Inferior parietal cortex (tissue), 1 donor: Measurements from ENCODE around the gene ITM2C.

Source experiments
- DNase-seq: peaks from one replicate; pipeline ENCODE4 v3.0.0-alpha.2; 2016; ENCODE audit errors: extremely low spot score

ITM2C gene, protein sequence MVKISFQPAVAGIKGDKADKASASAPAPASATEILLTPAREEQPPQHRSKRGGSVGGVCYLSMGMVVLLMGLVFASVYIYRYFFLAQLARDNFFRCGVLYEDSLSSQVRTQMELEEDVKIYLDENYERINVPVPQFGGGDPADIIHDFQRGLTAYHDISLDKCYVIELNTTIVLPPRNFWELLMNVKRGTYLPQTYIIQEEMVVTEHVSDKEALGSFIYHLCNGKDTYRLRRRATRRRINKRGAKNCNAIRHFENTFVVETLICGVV

DNA sequence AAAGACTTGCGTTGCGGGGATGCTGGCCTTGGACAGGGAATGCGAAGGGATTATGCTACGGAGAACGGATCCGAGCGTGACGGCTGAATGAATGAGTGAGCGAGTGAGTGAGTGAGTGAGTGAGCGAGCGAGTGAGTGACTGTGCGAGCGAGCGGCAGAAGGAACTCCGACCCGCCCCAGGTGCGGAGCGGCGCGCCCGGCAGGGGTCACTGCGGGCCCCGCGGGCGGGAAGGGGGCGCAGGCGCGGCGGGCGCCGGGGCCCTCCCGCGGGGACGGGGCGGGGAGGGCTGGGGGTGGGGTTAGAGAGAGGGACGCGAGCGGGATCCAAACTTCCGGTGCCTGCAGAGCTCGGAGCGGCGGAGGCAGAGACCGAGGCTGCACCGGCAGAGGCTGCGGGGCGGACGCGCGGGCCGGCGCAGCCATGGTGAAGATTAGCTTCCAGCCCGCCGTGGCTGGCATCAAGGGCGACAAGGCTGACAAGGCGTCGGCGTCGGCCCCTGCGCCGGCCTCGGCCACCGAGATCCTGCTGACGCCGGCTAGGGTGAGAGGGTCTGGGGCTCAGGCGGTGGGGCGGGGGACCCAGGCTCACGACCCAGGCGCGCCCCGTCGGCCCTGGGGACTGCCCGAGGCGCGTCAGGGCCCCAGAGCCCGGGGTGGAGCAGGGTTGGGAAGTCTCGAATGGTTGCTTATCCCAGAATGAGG, at the start of gene ITM2C:
TSS of gene ITM2C (plus strand) at position 338 of the 702 bp plus-strand sequence. CDS start at position 422, 84 bp downstream.
- DNase-seq, result no peak

DNA sequence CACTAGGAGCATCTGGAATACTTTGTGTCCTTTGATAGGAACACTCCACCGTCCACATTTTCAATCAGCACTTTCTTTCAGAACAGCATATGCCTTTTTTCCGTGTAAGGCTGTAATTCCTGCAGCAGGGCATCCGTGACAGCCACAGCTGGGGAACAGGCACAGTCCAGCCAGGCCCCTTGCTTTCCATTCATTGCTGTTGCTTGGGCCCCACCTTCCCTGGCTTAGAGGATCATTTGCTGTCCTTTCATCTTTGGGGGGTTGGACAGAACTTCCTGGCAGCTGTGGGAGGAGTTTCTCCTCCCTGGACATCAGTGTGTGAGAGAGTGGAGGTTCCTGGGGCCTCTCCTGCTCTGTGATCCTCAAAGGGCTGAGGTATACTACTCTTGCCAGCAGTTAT, 49.7 kb upstream of the ITM2C start:
- no peak for DNase-seq

DNA sequence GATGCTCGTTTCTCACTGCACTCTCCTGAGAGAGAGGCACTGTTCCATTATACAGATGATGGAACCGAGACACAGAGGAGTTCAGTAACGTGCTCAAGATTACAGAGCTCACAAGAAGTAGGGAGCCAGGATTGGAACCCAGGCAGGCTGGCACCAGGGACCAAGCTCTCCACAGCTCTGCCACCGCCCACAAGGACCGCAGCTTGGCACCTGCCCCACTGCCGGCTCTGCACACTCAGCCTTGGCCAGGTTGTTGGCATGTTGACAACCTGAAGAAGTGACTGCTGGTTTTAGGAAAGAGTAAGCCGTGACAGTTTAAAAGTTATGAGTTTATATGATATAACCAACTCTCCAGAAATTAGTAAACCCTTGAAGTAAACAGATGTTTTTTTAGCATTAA, 48.0 kb upstream of the ITM2C start:
- no peak for DNase-seq

DNA sequence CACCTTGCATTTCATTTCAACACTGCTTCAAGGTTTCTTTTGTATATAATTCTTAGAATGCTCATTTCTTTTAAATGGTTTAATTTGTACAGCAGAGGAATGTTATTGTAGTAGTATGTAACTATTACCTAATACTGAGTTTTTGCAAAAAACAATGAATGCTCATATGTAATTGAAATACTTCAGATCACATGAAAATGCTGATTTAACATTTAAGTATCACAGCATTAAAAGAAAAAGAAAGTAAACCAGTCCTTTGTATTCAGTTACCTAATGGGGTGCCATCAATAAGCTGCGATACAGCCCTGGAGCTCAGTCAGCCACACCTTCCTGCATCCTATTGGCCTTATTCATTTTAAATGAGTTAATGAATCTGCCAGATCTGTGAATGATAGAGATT, 45.3 kb upstream of the ITM2C start:
- DNase-seq, result no peak

DNA sequence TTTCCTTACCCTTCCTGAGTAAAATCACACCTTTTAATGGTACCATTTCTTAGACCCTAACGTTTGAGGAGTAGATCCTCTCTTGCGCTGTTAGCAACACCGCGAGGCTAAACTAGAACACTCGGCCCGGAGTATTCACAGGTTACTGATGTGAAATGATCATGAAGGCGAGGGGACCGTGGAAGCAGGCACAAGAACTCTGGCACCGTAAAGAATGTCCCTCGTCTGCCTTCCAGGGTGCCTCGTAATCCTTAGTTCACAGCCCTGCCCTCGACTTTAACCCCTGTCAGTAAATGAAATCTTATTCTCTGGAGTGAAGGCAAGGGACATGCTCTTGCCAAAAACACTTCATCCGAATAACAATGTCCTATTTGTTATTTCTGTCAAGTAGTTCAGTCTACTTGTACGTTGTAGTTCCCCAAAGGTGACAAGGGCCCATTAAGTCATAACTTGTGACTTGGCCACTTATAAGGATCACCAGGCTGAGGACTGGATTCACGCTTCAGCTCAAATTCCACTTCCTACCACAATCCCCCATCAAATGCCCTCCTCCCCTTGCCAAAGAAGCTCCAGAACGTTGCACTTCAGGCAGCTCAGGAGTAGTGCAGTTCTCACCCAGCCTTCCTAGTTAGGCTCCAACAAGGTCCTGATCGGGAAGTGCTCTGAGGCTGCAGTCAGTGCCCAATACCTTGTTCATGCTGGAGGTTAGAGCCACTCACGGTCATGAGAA, 43.3 kb upstream of the ITM2C start:
- DNase-seq, result no peak

DNA sequence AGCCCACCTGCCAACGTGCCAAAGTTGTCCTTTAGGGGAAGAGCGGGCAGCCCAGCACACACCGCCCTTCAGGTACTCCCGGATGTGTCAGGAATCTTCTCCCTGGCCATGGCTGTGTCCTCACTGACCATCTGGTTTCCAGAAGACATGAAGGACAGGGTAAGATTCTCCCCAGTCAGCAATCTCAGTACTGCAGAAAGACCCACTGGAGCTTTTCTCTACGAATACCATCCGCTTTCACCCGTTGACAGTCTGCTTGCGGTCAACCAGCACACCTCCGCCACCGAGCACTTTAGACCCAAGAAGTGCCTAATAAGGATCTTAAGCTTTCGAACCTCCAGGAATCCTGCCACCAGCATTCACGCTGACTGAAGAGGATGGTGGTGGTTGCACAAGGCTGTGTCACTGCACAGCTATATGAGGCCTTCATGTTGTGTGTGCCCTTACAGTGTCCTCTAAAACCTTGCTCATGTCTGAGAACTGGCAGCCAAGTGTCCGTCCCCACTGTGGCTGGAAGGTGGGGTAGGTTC, 42.7 kb upstream of the ITM2C start:
- DNase-seq, result no peak

DNA sequence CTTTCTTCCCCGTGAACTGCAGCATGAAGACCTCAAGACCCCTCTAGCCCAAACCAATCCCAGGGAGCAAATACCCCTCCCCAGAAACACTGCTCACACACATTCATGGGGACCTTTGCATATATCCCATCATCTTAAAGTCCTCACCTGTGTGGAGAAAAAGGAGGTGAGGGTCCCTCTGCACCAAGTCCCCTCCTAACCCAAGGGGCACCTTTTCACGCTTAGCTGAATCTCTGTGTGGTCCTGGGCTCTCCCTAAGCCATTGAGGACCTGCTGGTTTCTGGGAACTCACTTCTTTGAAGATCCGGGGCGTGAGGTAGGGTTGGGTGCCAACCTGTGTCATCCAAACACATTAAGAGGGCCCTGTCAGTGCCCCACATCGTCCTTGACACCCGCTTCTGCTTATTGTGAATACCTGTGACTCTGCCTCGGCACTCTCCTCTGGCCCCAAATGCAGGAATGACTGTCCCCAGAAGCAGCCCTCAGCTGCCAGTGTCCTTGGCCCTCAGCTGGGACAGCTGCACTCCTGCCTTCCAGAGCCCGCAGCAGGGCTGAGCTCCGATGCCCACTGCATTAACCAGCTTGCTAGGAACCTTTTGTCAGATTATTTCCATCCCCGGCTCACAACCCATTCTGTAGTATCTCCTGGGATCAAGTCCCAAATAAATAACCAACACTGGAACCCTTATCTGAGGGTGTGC, 41.3 kb upstream of the ITM2C start:
- DNase-seq, result no peak

DNA sequence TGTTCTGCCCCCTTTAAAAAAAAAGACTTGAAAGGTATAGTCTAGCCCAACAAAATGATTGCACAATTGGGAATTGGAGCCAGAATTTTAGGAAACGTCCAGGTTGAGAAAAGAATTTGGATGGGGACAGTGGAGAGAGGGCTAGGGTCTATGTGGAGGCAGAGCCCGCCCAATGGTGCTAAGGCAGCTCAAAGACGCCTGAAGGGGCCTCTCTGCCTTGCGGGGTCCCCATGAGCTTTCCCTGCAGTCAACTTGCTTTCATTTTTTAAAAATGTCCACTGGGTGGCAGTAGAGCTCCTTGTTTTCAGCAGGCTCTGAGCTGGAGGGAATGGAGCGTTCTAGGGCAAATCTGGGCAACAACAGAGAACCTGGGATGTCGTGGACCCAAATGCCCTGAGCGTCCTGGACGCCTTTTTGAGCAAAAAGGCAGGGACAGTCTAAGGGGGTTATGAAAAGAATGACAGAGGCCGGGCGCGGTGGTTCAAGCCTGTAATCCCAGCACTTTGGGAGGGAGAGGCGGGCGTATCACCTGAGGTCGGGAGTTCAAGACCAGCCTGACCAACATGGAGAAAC, 40.2 kb upstream of the ITM2C start:
- peak; percentile 93 for DNase-seq

DNA sequence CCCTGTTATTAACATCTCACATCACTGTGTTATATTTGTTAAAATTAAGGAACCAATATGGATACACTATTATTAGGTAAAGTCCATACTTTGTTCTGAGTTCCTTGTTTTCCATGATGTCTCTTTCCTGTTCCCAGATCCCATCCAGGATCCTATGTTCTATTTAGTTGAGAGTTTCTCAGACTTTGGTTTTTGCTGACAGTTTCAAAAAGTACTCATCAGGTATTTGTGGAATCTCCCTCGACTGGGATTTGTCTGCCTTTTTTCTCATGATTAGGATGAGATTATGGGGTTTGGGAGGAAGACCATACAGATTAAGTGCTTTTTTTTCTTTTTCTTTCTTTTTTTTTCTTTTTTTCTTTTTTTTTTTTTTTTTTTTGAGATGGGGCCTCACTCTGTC, 39.4 kb upstream of the ITM2C start:
- no peak for DNase-seq

DNA sequence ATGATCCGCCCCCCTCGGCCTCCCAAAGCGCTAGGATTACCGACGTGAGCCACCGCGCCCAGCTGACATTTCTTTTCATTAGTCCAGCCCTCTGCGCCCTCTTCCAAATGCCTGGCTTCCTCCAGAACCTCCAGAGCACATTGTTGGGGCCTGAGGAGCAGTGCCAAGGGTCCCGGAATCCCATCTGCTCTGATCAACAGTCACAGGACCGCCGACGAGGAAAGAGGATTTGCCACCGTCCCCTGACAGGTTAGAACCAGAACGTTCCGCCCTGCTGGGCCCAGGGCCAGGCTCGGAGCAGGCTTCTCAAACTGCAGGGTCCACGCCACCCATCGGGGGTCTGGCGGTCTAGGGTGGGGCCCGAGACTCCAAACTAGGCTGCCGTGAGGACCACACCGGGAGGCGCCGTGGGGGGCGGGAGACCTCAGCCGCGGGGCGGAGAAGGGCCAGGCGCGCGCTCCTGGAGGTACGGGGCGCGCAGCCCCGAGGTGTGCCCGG, 36.9 kb upstream of the ITM2C start:
- no peak for DNase-seq

DNA sequence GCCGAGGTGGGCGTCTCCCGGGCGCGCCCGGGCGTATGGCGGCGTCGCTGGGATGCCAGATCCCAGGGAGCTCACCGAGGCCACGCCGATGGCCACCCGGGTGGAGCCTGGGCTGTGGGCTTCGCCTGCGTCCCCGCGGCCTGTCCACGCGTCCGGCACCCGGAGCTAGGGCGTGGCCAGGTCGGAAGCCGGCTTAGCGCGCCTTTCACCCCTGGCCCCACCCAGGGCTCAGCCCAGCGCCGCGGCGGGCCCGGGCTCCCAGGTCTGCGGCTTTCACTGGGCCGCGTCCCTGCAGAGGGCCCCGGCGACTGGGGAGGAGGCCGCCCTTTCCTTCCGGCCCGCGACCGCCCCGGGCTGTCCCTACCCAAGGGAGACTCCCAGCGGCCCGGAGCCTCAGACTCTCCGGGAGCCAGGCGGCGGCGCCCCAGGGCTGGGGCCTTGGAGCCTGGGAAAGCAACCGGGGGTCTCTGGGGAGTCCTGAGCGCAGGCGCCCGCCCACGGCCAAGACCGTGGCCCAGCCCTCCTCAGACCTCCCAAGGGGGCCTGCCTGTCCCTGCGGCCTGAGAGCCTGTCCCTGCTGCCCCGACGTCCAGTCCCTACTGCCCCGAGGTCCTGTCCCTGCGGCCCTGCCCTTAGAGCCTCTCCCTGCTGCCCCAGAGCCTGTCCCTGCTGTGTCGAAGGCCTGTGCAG, 36.3 kb upstream of the ITM2C start:
- DNase-seq, result no peak

DNA sequence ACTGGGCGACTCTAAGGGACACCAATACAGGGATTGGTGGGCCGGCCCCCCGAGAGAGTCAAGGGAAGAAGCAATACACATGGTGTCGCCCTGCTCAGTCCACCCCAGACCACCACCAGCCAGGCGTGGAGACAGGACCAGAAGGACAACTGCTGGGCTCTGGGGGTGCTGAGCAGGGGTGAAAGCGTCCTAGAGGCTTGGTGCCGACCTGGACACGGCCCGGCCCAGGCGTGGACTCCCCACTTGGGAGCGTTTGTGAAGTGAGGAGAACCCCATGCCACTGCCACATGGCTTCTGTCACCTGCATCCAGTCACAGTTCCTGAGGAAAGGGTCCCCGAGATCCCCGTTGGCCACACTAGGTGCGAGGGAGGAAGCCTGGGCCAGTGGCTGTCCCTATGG, 35.4 kb upstream of the ITM2C start:
- no peak for DNase-seq

DNA sequence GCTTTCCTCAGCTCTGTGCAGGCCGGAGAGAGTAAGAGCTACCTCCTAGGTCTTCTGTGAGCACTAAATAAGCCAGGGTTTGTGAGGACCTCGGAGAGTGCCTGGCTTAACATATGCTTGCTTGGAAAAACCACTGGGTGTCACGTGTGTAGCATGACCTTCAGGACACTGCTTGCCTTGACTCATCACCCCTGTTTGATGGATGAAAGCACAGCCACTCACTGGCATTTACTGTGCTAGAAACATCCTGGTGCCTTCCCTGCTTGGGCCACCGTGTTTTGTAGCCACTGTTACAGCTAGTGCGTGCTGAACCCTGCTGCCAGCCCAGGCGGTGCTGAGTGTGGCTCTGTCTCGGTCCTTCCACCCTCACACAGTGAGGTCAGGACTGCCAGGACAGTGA, 34.8 kb upstream of the ITM2C start:
- no peak for DNase-seq

DNA sequence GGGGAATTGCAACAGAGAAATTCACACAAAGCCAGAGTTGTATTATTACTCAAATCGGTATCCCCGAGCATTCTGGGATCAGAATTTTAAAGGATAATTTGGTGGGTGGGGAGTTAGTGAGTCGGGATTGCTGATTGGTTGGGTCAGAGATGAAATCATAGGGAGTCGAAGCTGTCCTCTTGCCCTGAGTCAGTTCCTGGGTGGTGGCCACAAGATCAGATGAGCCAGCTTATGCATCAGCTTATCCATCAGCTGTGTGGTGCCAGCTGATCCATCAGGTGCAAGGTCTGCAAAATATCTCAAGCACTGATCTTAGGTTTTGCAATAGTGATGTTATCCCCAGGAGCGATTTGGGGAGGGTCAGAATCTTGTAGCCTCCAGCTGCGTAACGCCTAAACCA, 34.3 kb upstream of the ITM2C start:
- DNase-seq, result no peak

DNA sequence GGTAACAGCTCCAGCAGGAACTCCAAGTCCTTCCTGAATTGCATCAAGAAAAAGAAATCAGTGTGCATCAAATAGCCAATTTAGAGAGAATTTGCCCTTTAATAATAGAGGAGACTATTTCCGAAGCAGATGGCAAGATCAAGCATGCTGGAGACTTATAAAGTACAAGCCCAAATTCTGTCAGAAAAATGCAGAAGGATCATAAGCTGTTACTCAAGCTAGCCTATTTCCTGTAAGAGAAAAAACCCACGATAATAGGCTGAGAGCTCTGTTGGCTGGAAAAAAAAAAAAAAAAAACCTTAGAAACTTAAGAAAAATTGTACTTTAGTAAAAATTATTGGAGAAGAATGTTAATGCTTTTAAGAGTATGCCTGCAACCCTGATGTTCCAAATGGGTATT, 24.4 kb upstream of the ITM2C start:
- DNase-seq, result no peak

DNA sequence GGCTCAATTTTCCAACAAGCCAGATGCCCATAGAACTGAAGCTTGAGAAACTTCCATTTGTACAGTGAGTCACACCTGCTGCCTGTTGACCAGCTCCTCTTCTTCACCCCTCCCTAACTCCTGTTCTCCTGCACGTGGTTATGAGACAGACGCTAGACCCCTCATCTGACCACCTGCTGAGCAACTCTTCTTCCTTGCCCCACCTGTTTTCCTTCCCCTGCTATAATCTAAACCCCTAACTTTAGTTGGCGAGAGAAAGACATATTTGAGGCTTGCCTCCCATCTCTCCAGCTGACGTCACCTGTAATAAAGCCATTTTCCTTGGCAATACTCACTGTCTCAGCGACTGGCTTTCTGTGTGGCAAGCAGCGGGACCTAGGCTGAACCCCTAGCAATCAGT, 22.3 kb upstream of the ITM2C start:
- DNase-seq, result no peak

DNA sequence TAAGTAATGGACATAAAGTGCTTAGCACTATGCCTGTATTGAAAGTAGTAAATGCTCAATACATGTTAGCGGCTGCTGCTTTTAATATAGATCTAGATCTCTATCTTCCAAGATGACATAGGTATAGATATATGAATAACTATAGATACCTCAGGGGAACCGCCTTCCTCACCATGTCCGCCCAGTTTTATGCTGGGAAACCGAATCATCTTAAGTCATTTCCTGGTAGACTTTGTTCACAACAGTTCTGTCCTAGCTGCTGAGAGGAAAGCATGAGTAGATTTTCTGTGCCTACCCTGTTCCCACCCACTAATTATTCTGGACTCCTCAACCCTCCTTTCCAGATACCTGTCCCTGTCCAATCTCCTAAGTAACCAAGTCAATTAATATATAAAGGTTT, 21.6 kb upstream of the ITM2C start:
- no peak for DNase-seq

DNA sequence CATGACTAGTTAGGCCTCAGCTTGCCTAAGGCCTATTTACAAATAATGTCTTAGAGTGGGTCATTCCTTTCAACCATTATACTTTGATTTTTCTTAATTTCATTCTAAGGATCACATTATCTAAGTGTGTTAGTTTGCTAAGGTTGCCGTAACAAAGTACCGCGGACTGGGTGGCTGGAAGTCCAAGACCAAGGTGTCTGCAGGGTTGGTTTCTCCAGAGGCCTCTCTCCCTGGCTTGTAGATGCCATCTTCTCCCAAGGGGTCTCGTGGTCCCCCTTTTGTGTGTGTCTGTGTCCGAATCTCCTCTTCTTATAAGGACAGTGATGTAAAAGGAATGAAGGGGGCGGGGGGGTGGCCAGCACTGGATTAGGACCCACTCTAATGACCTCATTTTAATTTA, 18.4 kb upstream of the ITM2C start:
- DNase-seq, result no peak

DNA sequence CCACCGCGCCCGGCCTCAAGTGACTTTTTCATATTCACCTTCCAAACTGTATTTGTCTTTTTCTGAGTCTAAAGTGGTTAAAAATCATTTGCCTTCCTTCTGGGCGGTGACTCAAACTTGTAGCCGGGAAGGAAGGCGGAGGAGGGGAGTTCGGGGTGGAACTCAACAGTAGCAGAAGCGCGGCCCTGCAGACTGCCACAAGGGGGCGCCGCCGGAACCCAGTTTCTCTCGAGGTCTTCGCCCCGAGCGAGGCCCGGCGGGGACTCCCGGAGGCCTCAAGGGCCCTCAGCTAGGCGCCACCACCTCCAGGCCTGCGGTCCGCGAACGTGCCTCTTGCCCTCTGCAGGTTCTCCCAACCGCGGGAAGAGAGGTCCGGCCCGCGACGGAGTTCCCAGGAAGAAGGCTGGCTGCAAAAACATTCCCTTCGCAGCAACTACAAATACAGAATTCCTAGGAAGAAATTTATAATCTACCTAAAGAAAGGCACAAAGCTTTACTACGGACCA, 16.8 kb upstream of the ITM2C start:
- peak; percentile 85 for DNase-seq

DNA sequence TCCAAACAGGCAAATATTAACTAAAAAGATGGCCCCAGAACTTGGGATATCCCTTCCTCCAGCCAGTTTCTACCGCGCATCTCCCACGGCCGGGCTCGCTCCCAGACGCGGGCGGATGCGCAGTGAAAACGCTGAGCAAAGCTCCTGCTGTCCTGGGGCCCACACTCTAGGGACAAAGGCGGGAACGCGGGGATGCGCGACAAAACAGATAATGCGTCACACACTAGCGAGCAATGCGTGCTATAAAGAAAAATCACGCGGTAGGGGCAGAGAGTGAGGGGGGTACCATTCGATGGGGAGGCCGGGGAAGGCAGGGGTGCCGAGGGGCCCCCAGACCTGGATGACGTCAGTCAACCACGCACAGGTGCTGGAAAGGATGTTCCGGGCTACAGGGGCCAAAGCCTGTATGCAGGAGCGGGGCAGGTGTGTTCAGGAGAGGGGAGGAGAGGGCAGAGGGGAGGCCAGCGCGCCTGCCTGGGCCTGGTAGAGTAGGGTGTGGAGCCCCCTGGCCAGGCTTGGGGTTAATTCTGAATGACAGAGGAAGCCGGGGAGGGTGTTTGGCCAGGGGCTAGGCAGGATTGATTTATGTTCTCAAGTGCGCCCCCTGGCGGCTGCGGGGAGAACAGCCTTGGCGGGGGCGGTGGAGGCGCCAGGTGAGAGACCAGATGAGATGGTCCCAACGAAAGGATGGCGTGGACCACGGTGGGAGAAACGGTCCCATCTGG, 14.9 kb upstream of the ITM2C start:
- DNase-seq, result no peak
